Endothelial cell of umbilical vein (primary cell): ENCODE data around the gene CCSER1. TPM values are rescaled to one million over a fixed set of nuclear protein-coding genes. Genes with fewer than 3 reads are reported as not detected.

ENCODE experiments used
- BruUV-seq: library from RNA; stranded (reverse); fragments of 400-500 nt; replicated peaks from 2 replicates; lab custom pipeline; 2021; lab: Mats Ljungman, UMichigan
- CTCF ChIA-PET: fragments of 300-600, 350-600 bp; sonication (Branson Sonifier 250); formaldehyde crosslinking; loops from one replicate; lab custom pipeline; 2021; ENCODE audit warnings: antibody characterized with exemption, inconsistent platforms; lab: Charles Lee
- POLR2A ChIA-PET: fragments of 300-600, 350-600 bp; sonication (Branson Sonifier 250); formaldehyde crosslinking; loops from one replicate; lab custom pipeline; 2021; ENCODE audit warnings: antibody characterized with exemption, inconsistent platforms; lab: Charles Lee
- DNase-seq: peaks from one replicate; pipeline ENCODE4 v3.0.0-alpha.2; 2011; ENCODE audit warnings: low read depth, low spot score
- FAIRE-seq: peaks from 2 replicates; lab custom pipeline; 2011; peaks lifted over from hg19 to GRCh38; lab: Jason Lieb, UNC
- H2AFZ ChIP-seq: 2 replicates; pipeline ENCODE4 v1.6.0; 2012; ENCODE audit warnings: low read depth, low read length, control low read depth, inconsistent platforms
- H3K27ac ChIP-seq: 2 replicates; pipeline ENCODE4 v1.5.1; 2011; ENCODE audit warnings: low read depth, mild to moderate bottlenecking, control low read depth, low read length, moderate library complexity; ENCODE audit not compliant: insufficient read depth
- H3K27me3 ChIP-seq, 2 experiments: 2 replicates each; pipeline versions ENCODE4 v1.6.0 to v1.6.1; 2011; ENCODE audit warnings: low read length in 2 of 2, mixed read lengths in 1 of 2; ENCODE audit not compliant: control insufficient read depth in 2 of 2, insufficient read depth in 2 of 2
- H3K36me3 ChIP-seq, 2 experiments: 2 replicates in 1 of 2; 3 replicates in 1 of 2; pipeline ENCODE4 v1.5.1; 2011; ENCODE audit warnings: low read length in 2 of 2, mild to moderate bottlenecking in 1 of 2, moderate library complexity in 1 of 2; ENCODE audit not compliant: control insufficient read depth in 2 of 2, insufficient read depth in 2 of 2; ENCODE audit errors: extremely low read depth in 1 of 2
- H3K4me1 ChIP-seq: 3 replicates; pipeline ENCODE4 v1.5.1; 2011; ENCODE audit warnings: mild to moderate bottlenecking, low read length; ENCODE audit not compliant: control insufficient read depth, insufficient read depth; ENCODE audit errors: extremely low read depth
- H3K4me2 ChIP-seq: 2 replicates; pipeline ENCODE4 v1.6.1; 2011; ENCODE audit warnings: low read length, control low read depth, mixed read lengths; ENCODE audit not compliant: insufficient read depth
- H3K4me3 ChIP-seq, 3 experiments: fragments of 200-600 bp in 1 of 3; sonication (generic), shearing (Covaris generic) in 1 of 3; replicated peaks in 1 of 3; 2 replicates each; pipeline ENCODE4 v1.5.1; 2011 to 2016; ENCODE audit warnings: control low read depth in 3 of 3, low read length in 3 of 3, mild to moderate bottlenecking in 2 of 3, inconsistent platforms in 1 of 3, low read depth in 1 of 3, moderate library complexity in 1 of 3; ENCODE audit not compliant: insufficient read depth in 1 of 3
- H3K79me2 ChIP-seq: 2 replicates; pipeline ENCODE4 v1.6.0; 2012; ENCODE audit warnings: low read length, inconsistent platforms; ENCODE audit not compliant: control insufficient read depth, insufficient read depth
- H3K9ac ChIP-seq: replicated peaks from 2 replicates; pipeline ENCODE3; 2011; ENCODE audit warnings: low read length, control low read depth; ENCODE audit not compliant: insufficient read depth; ENCODE audit errors: extremely low read depth
- H3K9me1 ChIP-seq: replicated peaks from 3 replicates; pipeline ENCODE4 v1.6.0; 2011; ENCODE audit warnings: mild to moderate bottlenecking, low read length; ENCODE audit not compliant: control insufficient read depth, insufficient read depth; ENCODE audit errors: extremely low read depth
- H3K9me3 ChIP-seq: replicated peaks from 2 replicates; pipeline ENCODE4 v1.5.1; 2012; ENCODE audit warnings: low read length, inconsistent platforms; ENCODE audit not compliant: control insufficient read depth, insufficient read depth
- H4K20me1 ChIP-seq: replicated peaks from 2 replicates; pipeline ENCODE3; 2011; ENCODE audit warnings: mild to moderate bottlenecking, low read length; ENCODE audit not compliant: control insufficient read depth, insufficient read depth; ENCODE audit errors: extremely low read depth
- EZH2 ChIP-seq: IDR thresholded peaks from 2 replicates; pipeline ENCODE4 v1.6.1; 2012; ENCODE audit warnings: borderline replicate concordance, low read depth, mild to moderate bottlenecking, moderate library complexity, low read length, inconsistent platforms; ENCODE audit not compliant: severe bottlenecking
- FOS ChIP-seq: IDR thresholded peaks from 2 replicates; pipeline ENCODE4 v1.6.1; 2011; ENCODE audit warnings: mild to moderate bottlenecking, low read length, moderate library complexity, borderline replicate concordance; ENCODE audit not compliant: insufficient read depth
- JUN ChIP-seq: IDR thresholded peaks from 2 replicates; pipeline ENCODE4 v1.6.1; 2011; ENCODE audit warnings: borderline replicate concordance, low read depth; ENCODE audit not compliant: insufficient read length, insufficient read depth
- MYC ChIP-seq: IDR thresholded peaks from one replicate; pipeline ENCODE4 v1.6.1; 2011; ENCODE audit warnings: mild to moderate bottlenecking, low read depth, low read length
- dilution Hi-C: fragments of 300-500 bp; cut with MboI; formaldehyde crosslinking; loops from one replicate; pipeline ENCODE4 v1.15.0; 2019; ENCODE audit warnings: low sequenced_read_pairs; ENCODE audit not compliant: extremely low pct_ligation_motif_present
- intact Hi-C: fragments of 100-400 bp; cut with micrococcal nuclease; formaldehyde crosslinking; loops from one replicate; pipeline ENCODE4 v1.10.0; 2022
- polyA plus RNA-seq, 4 experiments: library from polyadenylated mRNA; depleted of rRNA in 3 of 4; stranded (reverse) in 3 of 4; unstranded in 1 of 4; fragments of >200 nt; gene quantifications; 2 replicates each; pipeline versions ENCODE4 v1.2.1 to v1.2.3, GENCODE V29; 2011 to 2012; ENCODE audit warnings: missing spikeins in 1 of 4
- total RNA-seq: library from RNA; stranded (reverse); gene quantifications from 2 replicates; pipeline ENCODE4 v1.2.3, GENCODE V29; 2021
- TF ChIP-seq, protein P1 (sequence below), 2 donors: IDR thresholded peaks; 1 replicate in 1 of 2; 2 replicates in 1 of 2; pipeline ENCODE4 v1.5.1; 2011; ENCODE audit warnings: low read length in 2 of 2, mild to moderate bottlenecking in 2 of 2, moderate library complexity in 2 of 2, control low read depth in 1 of 2, inconsistent platforms in 1 of 2, low read depth in 1 of 2; ENCODE audit not compliant: insufficient read depth in 1 of 2; ENCODE audit errors: extremely low read depth in 1 of 2
- TF ChIP-seq, protein P2 (sequence below): IDR thresholded peaks from 2 replicates; pipeline ENCODE4 v1.6.1; 2011; ENCODE audit not compliant: insufficient read depth, insufficient read length

Gene CCSER1
- total and polyA plus RNA-seq, 2 donors (not counting 3 experiments of a cell fraction or from before 2014, with no cell fraction given), result 0.11 to 1.8 TPM

DNA sequence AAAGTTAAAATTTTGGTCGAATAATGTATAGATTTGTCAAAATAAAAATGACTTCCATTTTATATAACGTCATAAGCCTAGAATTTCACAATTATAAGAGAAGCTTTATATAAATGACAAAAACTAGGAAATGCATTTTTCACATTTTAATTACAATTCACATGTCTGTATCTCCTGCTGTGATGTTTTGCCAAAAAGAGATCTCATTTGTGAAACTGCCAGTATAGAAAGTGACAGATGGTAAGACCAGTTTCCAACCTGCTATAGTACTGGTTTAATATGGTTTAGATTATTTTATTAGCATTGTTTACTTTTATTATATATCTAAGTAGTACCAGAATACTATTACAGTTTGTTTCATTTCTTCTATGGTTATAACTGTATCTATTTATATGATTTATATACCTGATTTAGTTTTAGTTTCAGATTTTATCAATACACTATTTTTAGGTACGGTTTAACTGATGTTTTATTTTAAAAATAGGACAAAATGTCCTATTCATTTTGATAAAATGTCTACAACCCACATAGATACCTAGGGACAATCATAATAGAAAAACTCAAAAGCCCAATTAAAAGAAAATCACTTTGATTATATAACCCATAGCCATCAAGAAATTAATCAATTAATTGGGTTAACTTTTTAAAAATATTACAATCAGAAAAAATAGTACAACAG, 5.4 kb upstream of the CCSER1 start:
- no peaks in the 10 kb centered on the region for H3K9me1 ChIP-seq
- TF ChIP-seq, protein P1, sequence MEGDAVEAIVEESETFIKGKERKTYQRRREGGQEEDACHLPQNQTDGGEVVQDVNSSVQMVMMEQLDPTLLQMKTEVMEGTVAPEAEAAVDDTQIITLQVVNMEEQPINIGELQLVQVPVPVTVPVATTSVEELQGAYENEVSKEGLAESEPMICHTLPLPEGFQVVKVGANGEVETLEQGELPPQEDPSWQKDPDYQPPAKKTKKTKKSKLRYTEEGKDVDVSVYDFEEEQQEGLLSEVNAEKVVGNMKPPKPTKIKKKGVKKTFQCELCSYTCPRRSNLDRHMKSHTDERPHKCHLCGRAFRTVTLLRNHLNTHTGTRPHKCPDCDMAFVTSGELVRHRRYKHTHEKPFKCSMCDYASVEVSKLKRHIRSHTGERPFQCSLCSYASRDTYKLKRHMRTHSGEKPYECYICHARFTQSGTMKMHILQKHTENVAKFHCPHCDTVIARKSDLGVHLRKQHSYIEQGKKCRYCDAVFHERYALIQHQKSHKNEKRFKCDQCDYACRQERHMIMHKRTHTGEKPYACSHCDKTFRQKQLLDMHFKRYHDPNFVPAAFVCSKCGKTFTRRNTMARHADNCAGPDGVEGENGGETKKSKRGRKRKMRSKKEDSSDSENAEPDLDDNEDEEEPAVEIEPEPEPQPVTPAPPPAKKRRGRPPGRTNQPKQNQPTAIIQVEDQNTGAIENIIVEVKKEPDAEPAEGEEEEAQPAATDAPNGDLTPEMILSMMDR (IDR thresholded peaks at IDR 0.05; ENCODE audit: extremely low read depth in 1 of 2, insufficient read depth in 1 of 2, low read depth in 1 of 2, low read length in 2 of 2), result no peak
- TF ChIP-seq EZH2 (no peak), JUN (no peak), MYC (no peak), FOS (no peak)
- TF ChIP-seq, protein P2, sequence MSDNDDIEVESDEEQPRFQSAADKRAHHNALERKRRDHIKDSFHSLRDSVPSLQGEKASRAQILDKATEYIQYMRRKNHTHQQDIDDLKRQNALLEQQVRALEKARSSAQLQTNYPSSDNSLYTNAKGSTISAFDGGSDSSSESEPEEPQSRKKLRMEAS, result no peak
- no peak for DNase-seq
- H4K20me1 ChIP-seq, result no peaks in the 10 kb centered on the region
- H3K79me2 ChIP-seq, result no peaks in the 10 kb centered on the region
- H3K4me3 ChIP-seq, result no peak overlapping the region
- no peak overlapping the region for H3K27ac ChIP-seq
- POLR2A ChIA-PET, result interaction anchor here (0.7 kb wide), 1 partner anchor 52 kb away, joined by 3 read pairs; no protein-coding TSS in a partner anchor
- H2AFZ ChIP-seq, result no peak overlapping the region
- H3K36me3 ChIP-seq, result no peaks in the 10 kb centered on the region
- peaks cover 3% of the 10 kb centered on the region for H3K4me1 ChIP-seq
- dilution Hi-C loops, result no loop called here
- no peak for FAIRE-seq
- BruUV-seq, result no TSS peak
- H3K9ac ChIP-seq, result no peak overlapping the region
- H3K27me3 ChIP-seq, result no peaks in the 10 kb centered on the region
- intact Hi-C loops, result loop anchor here (10.0 kb wide), 1 partner anchor 637 kb away; no protein-coding TSS in a partner anchor
- CTCF ChIA-PET, result interaction anchor here (2.0 kb wide), 1 partner anchor 172 kb away, joined by 17 read pairs; no protein-coding TSS in a partner anchor
- no peak overlapping the region for H3K4me2 ChIP-seq
- no peaks in the 10 kb centered on the region for H3K9me3 ChIP-seq
